Brain microvascular endothelial cell (primary cell): ENCODE data around the gene FLAD1.
A peak's percentile ranks its signal among the peaks of the same experiment; 100 is the strongest.

ENCODE experiments used
- DNase-seq: peaks from one replicate; pipeline ENCODE4 v3.0.0-alpha.2; 2020
- H3K27ac ChIP-seq: fragments of 250-450 bp; sonication (Bioruptor Pico); 2 replicates; pipeline ENCODE4 v1.5.1; 2020; ENCODE audit warnings: mild to moderate bottlenecking, moderate library complexity
- H3K27me3 ChIP-seq: fragments of 250-450 bp; sonication (Bioruptor Pico); replicated peaks from 2 replicates; pipeline ENCODE4 v1.5.1; 2020; ENCODE audit warnings: mild to moderate bottlenecking
- H3K36me3 ChIP-seq: fragments of 250-450 bp; sonication (Bioruptor Pico); replicated peaks from 2 replicates; pipeline ENCODE4 v1.5.1; 2020; ENCODE audit warnings: mild to moderate bottlenecking
- H3K4me3 ChIP-seq: 2 replicates; pipeline ENCODE4 v1.5.1; 2011; ENCODE audit warnings: low read depth, mild to moderate bottlenecking, control low read depth, low read length, moderate library complexity
- in situ Hi-C: cut with HindIII; loops from 2 replicates; pipeline ENCODE4 v1.10.0; 2017; ENCODE audit warnings: low sequenced_read_pairs, low pct_ligation_motif_present
- TF ChIP-seq, protein P1 (sequence below): IDR thresholded peaks from 2 replicates; pipeline ENCODE4 v1.5.1; 2011; ENCODE audit warnings: low read depth, mild to moderate bottlenecking, moderate library complexity, low read length, control low read depth, inconsistent platforms; ENCODE audit errors: missing control alignments

FLAD1 gene

DNA sequence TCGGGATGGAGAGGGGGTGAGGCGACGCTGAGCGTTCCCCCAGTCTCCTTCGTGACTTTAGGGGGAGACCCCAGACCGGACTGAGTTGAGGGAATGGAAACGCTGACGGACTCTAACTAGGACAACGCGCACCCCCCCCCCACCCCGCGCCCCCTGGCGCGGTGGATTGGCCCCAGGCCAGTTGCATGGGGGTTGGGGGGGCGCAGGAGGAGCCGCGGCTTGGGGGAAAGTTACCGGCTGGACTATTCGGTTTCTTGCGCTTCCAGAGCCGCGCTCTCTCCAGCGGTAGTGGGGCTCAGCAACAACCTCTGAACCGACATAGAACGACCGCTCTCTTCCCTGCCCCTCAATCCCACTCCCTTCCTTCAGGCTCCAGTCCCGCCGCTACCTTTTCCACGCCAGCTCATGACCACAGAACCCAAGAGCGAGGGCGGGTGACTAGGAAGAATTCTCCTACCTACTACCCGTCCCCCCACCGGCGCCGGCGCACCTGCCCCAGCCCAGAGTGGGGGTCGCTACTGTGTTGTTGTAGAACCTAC is 20.2 kb downstream of the FLAD1 start:
- no peak for DNase-seq
- TF ChIP-seq, protein P1, sequence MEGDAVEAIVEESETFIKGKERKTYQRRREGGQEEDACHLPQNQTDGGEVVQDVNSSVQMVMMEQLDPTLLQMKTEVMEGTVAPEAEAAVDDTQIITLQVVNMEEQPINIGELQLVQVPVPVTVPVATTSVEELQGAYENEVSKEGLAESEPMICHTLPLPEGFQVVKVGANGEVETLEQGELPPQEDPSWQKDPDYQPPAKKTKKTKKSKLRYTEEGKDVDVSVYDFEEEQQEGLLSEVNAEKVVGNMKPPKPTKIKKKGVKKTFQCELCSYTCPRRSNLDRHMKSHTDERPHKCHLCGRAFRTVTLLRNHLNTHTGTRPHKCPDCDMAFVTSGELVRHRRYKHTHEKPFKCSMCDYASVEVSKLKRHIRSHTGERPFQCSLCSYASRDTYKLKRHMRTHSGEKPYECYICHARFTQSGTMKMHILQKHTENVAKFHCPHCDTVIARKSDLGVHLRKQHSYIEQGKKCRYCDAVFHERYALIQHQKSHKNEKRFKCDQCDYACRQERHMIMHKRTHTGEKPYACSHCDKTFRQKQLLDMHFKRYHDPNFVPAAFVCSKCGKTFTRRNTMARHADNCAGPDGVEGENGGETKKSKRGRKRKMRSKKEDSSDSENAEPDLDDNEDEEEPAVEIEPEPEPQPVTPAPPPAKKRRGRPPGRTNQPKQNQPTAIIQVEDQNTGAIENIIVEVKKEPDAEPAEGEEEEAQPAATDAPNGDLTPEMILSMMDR = no peak
- peaks cover 3% of the 10 kb centered on the region for H3K36me3 ChIP-seq
- in situ Hi-C loops = no loop called here
- peak overlapping the region; percentile 87 for H3K4me3 ChIP-seq
- H3K27ac ChIP-seq = peak overlapping the region; percentile 8
- H3K27me3 ChIP-seq = no peaks in the 10 kb centered on the region

DNA sequence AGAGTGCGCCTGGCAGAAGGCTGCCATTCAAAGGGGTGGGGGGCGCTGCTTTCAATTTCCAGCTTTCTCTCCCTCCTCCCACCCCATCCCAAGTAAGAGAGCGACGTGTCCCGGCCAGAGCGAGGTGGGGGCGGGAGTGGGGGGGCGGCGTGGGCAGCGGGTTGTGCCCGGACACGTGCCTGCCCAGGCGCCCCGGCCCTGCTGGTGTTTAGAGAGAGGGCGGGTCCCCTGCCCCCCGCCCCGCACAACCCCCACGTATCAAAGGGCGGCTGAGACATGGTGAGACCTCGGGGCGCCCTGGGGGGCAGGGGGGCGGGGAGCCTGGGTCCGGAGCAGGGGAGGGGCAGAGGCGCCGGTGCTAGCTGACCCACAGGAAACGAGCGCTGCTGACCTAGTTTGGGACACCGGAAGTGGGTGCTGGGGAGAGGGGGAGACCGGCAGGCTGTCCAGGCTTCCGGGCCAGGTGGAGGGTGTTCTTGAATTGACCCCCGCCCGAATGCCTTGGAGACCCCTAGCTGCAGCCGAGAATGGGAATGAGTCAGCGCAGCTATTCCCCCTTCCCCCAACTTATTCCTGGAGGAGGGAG is 20.7 kb downstream of the FLAD1 start:
- TF ChIP-seq, protein P1 = no peak
- DNase-seq = no peak
- no peaks in the 10 kb centered on the region for H3K27me3 ChIP-seq
- in situ Hi-C loops = no loop called here
- H3K36me3 ChIP-seq = peaks cover 3% of the 10 kb centered on the region
- peak overlapping the region; percentile 87 for H3K4me3 ChIP-seq
- H3K27ac ChIP-seq = peak overlapping the region; percentile 19

DNA sequence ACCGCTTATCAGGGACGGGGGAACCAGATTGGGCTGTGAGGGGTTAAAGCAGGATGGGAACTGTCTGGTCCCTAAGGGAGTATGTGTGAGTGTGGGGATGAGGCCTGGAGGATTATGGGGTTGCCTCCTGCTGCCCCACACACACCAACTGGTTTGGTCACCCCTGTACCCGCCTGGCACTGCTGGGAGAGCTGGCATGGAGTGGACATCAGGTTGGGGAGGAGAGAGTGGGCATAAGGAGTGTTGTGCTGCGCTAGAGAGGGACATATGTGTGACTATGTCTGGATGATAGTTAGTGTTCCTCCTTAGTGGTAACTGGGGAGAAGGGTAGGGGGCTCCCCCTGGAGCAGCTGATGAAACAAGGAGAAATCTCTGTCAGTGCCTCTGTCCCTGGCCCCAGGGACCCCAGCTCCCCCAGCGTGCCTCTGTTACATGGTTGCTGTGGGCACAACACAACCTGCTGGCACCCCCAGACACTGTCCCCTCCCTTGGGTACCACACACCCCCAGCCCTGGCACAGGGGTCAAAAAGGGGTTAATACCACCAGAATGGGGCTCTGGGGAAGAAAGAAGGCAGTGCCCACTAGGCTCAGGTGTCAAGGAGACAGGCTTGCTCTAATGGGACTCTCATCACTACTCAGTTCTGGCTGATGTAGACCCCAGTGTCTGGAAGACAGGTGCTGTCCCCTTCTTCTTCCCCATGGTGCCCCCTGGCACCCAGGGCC is 21.4 kb downstream of the FLAD1 start:
- Histone ChIP-seq H3K27ac (peak overlapping the region; percentile 19), H3K36me3 (peaks cover 3% of the 10 kb centered on the region)

DNA sequence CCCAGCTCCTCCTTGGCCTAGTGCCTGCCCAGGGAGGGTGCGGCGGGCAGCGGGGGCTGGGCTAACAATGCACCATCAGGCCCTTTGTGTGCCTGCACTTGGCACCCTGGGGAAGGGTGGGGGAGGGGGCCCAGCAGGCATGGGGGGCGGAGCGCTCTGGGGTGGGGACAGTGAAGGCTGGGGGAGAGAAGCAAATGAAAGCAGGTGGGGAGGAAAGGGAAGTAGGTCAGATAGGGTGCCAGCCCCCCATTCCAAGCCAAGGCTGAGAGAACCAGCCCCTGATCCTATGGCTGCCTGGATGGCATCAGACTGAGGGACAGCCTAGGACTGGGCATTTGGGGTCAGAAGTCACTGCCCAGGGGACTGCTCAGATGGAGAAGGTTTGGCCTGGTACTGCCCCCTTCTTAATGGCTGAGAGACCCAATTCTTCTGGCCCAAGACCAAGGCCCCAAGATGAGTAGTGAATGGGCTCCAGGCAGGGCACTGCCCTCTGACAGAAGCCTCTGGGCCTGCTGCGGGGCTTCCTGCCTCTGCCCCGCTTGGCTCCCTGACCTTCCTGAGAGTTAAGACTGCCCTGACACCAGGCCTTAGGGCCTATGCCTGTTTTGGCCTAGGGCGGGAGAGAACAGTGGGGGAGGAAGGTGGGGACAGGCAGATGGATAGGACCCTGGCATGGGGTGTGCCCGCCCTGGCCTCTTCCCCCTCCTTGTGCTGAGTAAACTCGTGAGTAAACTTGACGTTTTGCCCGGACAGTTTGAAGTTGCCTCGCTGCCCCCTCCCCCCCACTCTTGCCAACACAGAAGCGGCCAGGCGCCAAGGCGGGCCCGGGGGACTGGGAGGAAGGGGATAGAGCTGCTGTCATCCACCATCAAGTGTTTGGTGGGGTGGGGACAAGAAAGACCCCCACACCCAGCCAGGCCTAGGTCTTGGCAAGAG is 22.2 kb downstream of the FLAD1 start:
- in situ Hi-C loops = no loop called here
- no peak overlapping the region for H3K4me3 ChIP-seq
- TF ChIP-seq, protein P1 = no peak
- peaks cover 3% of the 10 kb centered on the region for H3K36me3 ChIP-seq
- no peak for DNase-seq
- no peak overlapping the region for H3K27ac ChIP-seq
- H3K27me3 ChIP-seq = no peaks in the 10 kb centered on the region

More for the DNA sequence above, 21.4 kb downstream of the FLAD1 start:
- TF ChIP-seq, protein P1 = no peak
- no peak for DNase-seq
- in situ Hi-C loops = no loop called here
- Histone ChIP-seq H3K4me3 (peak overlapping the region; percentile 87), H3K27me3 (no peaks in the 10 kb centered on the region)

- no peaks in the 10 kb centered on the region for H3K27me3 ChIP-seq
- peaks cover 3% of the 10 kb centered on the region for H3K36me3 ChIP-seq
- no peak overlapping the region for H3K27ac ChIP-seq
- in situ Hi-C loops = no loop called here
- TF ChIP-seq, protein P1 = no peak
- DNase-seq = no peak
- H3K4me3 ChIP-seq = no peak overlapping the region
Observed at GRCh38 chr1:155006601-155007101, 23.5 kb downstream of the FLAD1 start.
